BJ (cell line): ENCODE measurements around the gene HCRT. TPM values are rescaled to one million over a fixed set of nuclear protein-coding genes. Genes with fewer than 3 reads are reported as not detected.
"Not testable (repeated sequence)": the region's sequence is repeated elsewhere in the genome, so short reads cannot be mapped to it uniquely, and the experiment has no call there.

Source experiments
- CTCF ChIA-PET: fragments of 350-600 bp; formaldehyde crosslinking; extraction: SDS; loops from one replicate; lab custom pipeline; 2021; ENCODE audit warnings: antibody characterized with exemption, inconsistent platforms; lab: Yijun Ruan, JAX
- POLR2A ChIA-PET: fragments of 300-600 bp; sonication (Branson Sonifier 250); formaldehyde crosslinking; extraction: SDS; loops from one replicate; lab custom pipeline; 2021; ENCODE audit warnings: antibody characterized with exemption; lab: Charles Lee
- DNase-seq: peaks from one replicate; pipeline ENCODE4 v3.0.0-alpha.2; 2011; ENCODE audit warnings: low read depth
- H3K27me3 ChIP-seq: 2 replicates; pipeline ENCODE4 v1.6.0; 2011; ENCODE audit warnings: low read length; ENCODE audit not compliant: control insufficient read depth, insufficient read depth
- H3K36me3 ChIP-seq: 2 replicates; pipeline ENCODE4 v1.5.1; 2011; ENCODE audit warnings: low read length; ENCODE audit not compliant: control insufficient read depth, insufficient read depth
- H3K4me3 ChIP-seq: 2 replicates; pipeline ENCODE4 v1.5.1; 2011; ENCODE audit warnings: low read depth, mild to moderate bottlenecking, control low read depth, low read length
- CTCF ChIP-seq: IDR thresholded peaks from 2 replicates; pipeline ENCODE4 v1.5.1; 2011; ENCODE audit warnings: low read depth, mild to moderate bottlenecking, control low read depth, inconsistent platforms, low read length, moderate library complexity; ENCODE audit not compliant: insufficient read depth
- polyA plus RNA-seq: library from polyadenylated mRNA; depleted of rRNA; stranded (reverse); fragments of >200 nt; gene quantifications from 2 replicates; pipeline ENCODE4 v1.2.3, GENCODE V29; 2011

Gene HCRT
- polyA plus RNA-seq, 1 experiment, result not detected

GRCh38 chr17:42227849-42228700, 42.8 kb upstream of the HCRT start:
- Histone ChIP-seq H3K4me3 (no peak overlapping the region), H3K36me3 (peaks cover 7% of the 10 kb centered on the region), H3K27me3 (no peaks in the 10 kb centered on the region)
- no peak for TF ChIP-seq CTCF
- POLR2A ChIA-PET, result no interaction called here
- DNase-seq, result no peak
- CTCF ChIA-PET, result interaction anchor here (1.1 kb wide), 1 partner anchor 265 kb away, joined by 4 read pairs; no protein-coding TSS in a partner anchor

- Histone ChIP-seq H3K27me3 (no peaks in the 10 kb centered on the region), H3K36me3 (peaks cover 11% of the 10 kb centered on the region), H3K4me3 (no peak overlapping the region)
- ChIA-PET CTCF (interaction anchor here (0.6 kb wide), 1 partner anchor 66 kb away, joined by 3 read pairs; no protein-coding TSS in a partner anchor), POLR2A (no interaction called here)
- no peak for DNase-seq
- TF ChIP-seq CTCF, result no peak
These were observed 40.4 kb upstream of the HCRT start for GRCh38 chr17:42225646-42226045.

- no peak for TF ChIP-seq CTCF
- Histone ChIP-seq H3K4me3 (no peak overlapping the region), H3K27me3 (no peaks in the 10 kb centered on the region), H3K36me3 (peaks cover 11% of the 10 kb centered on the region)
- ChIA-PET POLR2A (no interaction called here), CTCF (interaction anchor here (0.7 to 3.1 kb wide), 3 partner anchors 12 to 47 kb away, joined by 3 to 29 read pairs (median 5); no protein-coding TSS in a partner anchor)
- no peak for DNase-seq
These were observed 39.4 kb upstream of the HCRT start for GRCh38 chr17:42224651-42225050.

GRCh38 chr17:42221886-42222745, 36.9 kb upstream of the HCRT start:
- DNase-seq, result no peak
- CTCF ChIA-PET, result interaction anchor here (0.6 to 3.1 kb wide), 27 partner anchors 9 to 436 kb away, joined by 3 to 29 read pairs (median 4); partner anchors contain the start of gene GHDC
- POLR2A ChIA-PET, result interaction anchor here (0.6 kb wide), 1 partner anchor 186 kb away, joined by 11 read pairs; no protein-coding TSS in a partner anchor
- Histone ChIP-seq H3K4me3 (no peak overlapping the region), H3K36me3 (peaks cover 14% of the 10 kb centered on the region), H3K27me3 (no peaks in the 10 kb centered on the region)
- TF ChIP-seq CTCF, result peak; percentile 77

- H3K4me3 ChIP-seq, POLR2A ChIA-PET, DNase-seq, CTCF ChIA-PET, H3K27me3 ChIP-seq: not testable (repeated sequence)
- peaks cover 16% of the 10 kb centered on the region for H3K36me3 ChIP-seq
These were observed 34.0 kb upstream of the HCRT start for GRCh38 chr17:42219280-42219679.
